H1 (cell line): ENCODE measurements around the gene WDR11. TPM values are rescaled to one million over a fixed set of nuclear protein-coding genes. Genes with fewer than 3 reads are reported as not detected.

ENCODE experiments used
- CTCF ChIA-PET: fragments of 300-600 bp; sonication (Branson Sonifier 250); formaldehyde crosslinking; loops from one replicate; lab custom pipeline; 2021; ENCODE audit not compliant: partially characterized antibody; lab: Charles Lee
- POLR2A ChIA-PET: fragments of 300-600 bp; sonication (Branson Sonifier 250); formaldehyde crosslinking; loops from one replicate; lab custom pipeline; 2021; ENCODE audit warnings: inconsistent platforms; ENCODE audit not compliant: partially characterized antibody; lab: Charles Lee
- DNase-seq, 2 experiments: peaks; one replicate each; pipeline versions ENCODE4 v3.0.0 to v3.0.0-alpha.2; 2010 to 2022; ENCODE audit warnings: low spot score in 2 of 2, low read depth in 1 of 2, mixed read lengths in 1 of 2
- FAIRE-seq: peaks from 2 replicates; lab custom pipeline; 2011; peaks lifted over from hg19 to GRCh38; lab: Jason Lieb, UNC
- H2AFZ ChIP-seq: 2 replicates; pipeline ENCODE4 v1.8.1; 2012; ENCODE audit warnings: low read length, inconsistent platforms
- H2AK5ac ChIP-seq: 2 replicates; pipeline ENCODE4 v1.6.1; 2013; ENCODE audit warnings: low read depth, low read length
- H2BK120ac ChIP-seq: replicated peaks from 2 replicates; pipeline ENCODE3; 2013; ENCODE audit warnings: low read depth, low read length, inconsistent platforms
- H2BK12ac ChIP-seq: 2 replicates; pipeline ENCODE4 v1.6.1; 2013; ENCODE audit warnings: low read depth, low read length
- H2BK15ac ChIP-seq: 2 replicates; pipeline ENCODE4 v1.6.1; 2013; ENCODE audit warnings: low read length
- H2BK20ac ChIP-seq: 2 replicates; pipeline ENCODE4 v1.6.1; 2013; ENCODE audit warnings: low read length
- H2BK5ac ChIP-seq: 2 replicates; pipeline ENCODE4 v1.6.1; 2013; ENCODE audit warnings: low read depth, low read length
- H3K14ac ChIP-seq: 2 replicates; pipeline ENCODE4 v1.6.1; 2013; ENCODE audit warnings: inconsistent platforms; ENCODE audit not compliant: insufficient read length
- H3K18ac ChIP-seq: 2 replicates; pipeline ENCODE4 v1.6.1; 2013; ENCODE audit warnings: low read length; ENCODE audit errors: extremely low read depth
- H3K23ac ChIP-seq: 2 replicates; pipeline ENCODE4 v1.6.1; 2013; ENCODE audit warnings: inconsistent platforms; ENCODE audit not compliant: insufficient read length
- H3K23me2 ChIP-seq: 2 replicates; pipeline ENCODE4 v1.6.1; 2013; ENCODE audit warnings: low read depth, low read length
- H3K27ac ChIP-seq: 2 replicates; pipeline ENCODE4 v1.6.1; 2011; ENCODE audit warnings: low read depth, low read length, inconsistent platforms
- H3K27me3 ChIP-seq, 4 experiments: replicated peaks in 1 of 4; 1 replicate in 1 of 4; 2 replicates in 3 of 4; pipeline versions ENCODE4 v1.6.1 to v1.8.1; 2011 to 2013; ENCODE audit warnings: low read length in 3 of 4, mild to moderate bottlenecking in 3 of 4, inconsistent platforms in 2 of 4, mixed read lengths in 2 of 4, moderate library complexity in 1 of 4; ENCODE audit not compliant: control insufficient read depth in 3 of 4, insufficient read depth in 3 of 4; ENCODE audit errors: extremely low read depth in 1 of 4
- H3K36me3 ChIP-seq, 4 experiments: 2 replicates each; pipeline versions ENCODE4 v1.6.1 to v1.8.1; 2011 to 2013; ENCODE audit warnings: mild to moderate bottlenecking in 4 of 4, low read length in 3 of 4, moderate library complexity in 2 of 4, control low read depth in 1 of 4, inconsistent platforms in 1 of 4; ENCODE audit not compliant: insufficient read depth in 4 of 4, control insufficient read depth in 2 of 4
- H3K4ac ChIP-seq: replicated peaks from 2 replicates; pipeline ENCODE3; 2013; ENCODE audit warnings: low read length, low read depth, mixed read lengths, inconsistent platforms; ENCODE audit not compliant: insufficient read length
- H3K4me1 ChIP-seq, 4 experiments: replicated peaks in 1 of 4; 1 replicate in 1 of 4; 2 replicates in 3 of 4; pipeline versions ENCODE4 v1.6.1 to v1.8.1; 2011 to 2013; ENCODE audit warnings: low read length in 3 of 4, inconsistent platforms in 2 of 4, mixed read lengths in 1 of 4; ENCODE audit not compliant: insufficient read depth in 4 of 4, control insufficient read depth in 3 of 4
- H3K4me2 ChIP-seq, 2 experiments: 2 replicates each; pipeline versions ENCODE4 v1.6.1 to v1.8.1; 2011 to 2013; ENCODE audit warnings: low read depth in 2 of 2, low read length in 2 of 2, control low read depth in 1 of 2, inconsistent platforms in 1 of 2, mild to moderate bottlenecking in 1 of 2; ENCODE audit not compliant: insufficient read depth in 1 of 2
- H3K4me3 ChIP-seq, 4 experiments: fragments of 200-600, 300-600 bp in 1 of 4; sonication (generic), shearing (Covaris generic), sonication (Bioruptor Twin) in 1 of 4; 2 replicates each; pipeline versions ENCODE4 v1.5.1 to v1.8.1; 2011 to 2016; ENCODE audit warnings: low read length in 4 of 4, low read depth in 3 of 4, control low read depth in 2 of 4, inconsistent platforms in 2 of 4, mild to moderate bottlenecking in 2 of 4, mixed read lengths in 1 of 4, moderate library complexity in 1 of 4; ENCODE audit not compliant: insufficient read depth in 2 of 4; ENCODE audit errors: extremely low read depth in 1 of 4
- H3K56ac ChIP-seq: replicated peaks from 2 replicates; pipeline ENCODE3; 2013; ENCODE audit warnings: low read depth, mild to moderate bottlenecking, mixed read lengths, low read length, inconsistent platforms; ENCODE audit not compliant: insufficient read length
- H3K79me1 ChIP-seq: 2 replicates; pipeline ENCODE4 v1.6.1; 2013; ENCODE audit warnings: low read depth, low read length, control low read depth
- H3K79me2 ChIP-seq, 2 experiments: 2 replicates each; pipeline versions ENCODE4 v1.6.1 to v1.8.1; 2012 to 2013; ENCODE audit warnings: low read length in 2 of 2, mild to moderate bottlenecking in 2 of 2, inconsistent platforms in 1 of 2; ENCODE audit not compliant: insufficient read depth in 2 of 2, control insufficient read depth in 1 of 2
- H3K9ac ChIP-seq, 4 experiments: replicated peaks in 1 of 4; 1 replicate in 1 of 4; 2 replicates in 3 of 4; pipeline versions ENCODE4 v1.6.1 to v1.8.1; 2011 to 2013; ENCODE audit warnings: low read depth in 3 of 4, low read length in 3 of 4, control low read depth in 2 of 4, mild to moderate bottlenecking in 2 of 4, moderate library complexity in 2 of 4, inconsistent platforms in 1 of 4; ENCODE audit errors: extremely low read depth in 1 of 4
- H3K9me3 ChIP-seq, 2 experiments: 2 replicates each; pipeline versions ENCODE4 v1.6.1 to v1.8.1; 2012 to 2013; ENCODE audit warnings: mild to moderate bottlenecking in 2 of 2, moderate library complexity in 2 of 2, control low read depth in 1 of 2, inconsistent platforms in 1 of 2, low read depth in 1 of 2, low read length in 1 of 2, mixed read lengths in 1 of 2; ENCODE audit not compliant: insufficient read depth in 2 of 2
- H4K20me1 ChIP-seq, 2 experiments: replicated peaks in 1 of 2; 2 replicates each; pipeline versions ENCODE3 to v1.8.1; 2011 to 2013; ENCODE audit warnings: inconsistent platforms in 2 of 2, low read length in 2 of 2, mild to moderate bottlenecking in 1 of 2; ENCODE audit not compliant: insufficient read depth in 2 of 2, control insufficient read depth in 1 of 2
- H4K5ac ChIP-seq: 2 replicates; pipeline ENCODE4 v1.6.1; 2013; ENCODE audit warnings: low read length, low read depth, mixed read lengths, inconsistent platforms; ENCODE audit not compliant: insufficient read length
- H4K8ac ChIP-seq: 2 replicates; pipeline ENCODE4 v1.8.0; 2013; ENCODE audit warnings: mild to moderate bottlenecking, moderate library complexity, low read length, inconsistent platforms; ENCODE audit not compliant: insufficient read depth; ENCODE audit errors: extremely low read depth
- H4K91ac ChIP-seq: replicated peaks from 2 replicates; pipeline ENCODE3; 2013; ENCODE audit warnings: low read length, mixed read lengths, inconsistent platforms; ENCODE audit not compliant: insufficient read length
- BCL11A ChIP-seq, 2 experiments: IDR thresholded peaks; one replicate each; pipeline ENCODE4 v1.6.1; 2011; ENCODE audit warnings: low read depth in 2 of 2, low read length in 2 of 2, mild to moderate bottlenecking in 2 of 2
- CHD1 ChIP-seq: IDR thresholded peaks from 2 replicates; pipeline ENCODE4 v1.6.1; 2012; ENCODE audit warnings: low read depth, low read length, improper control_type of control experiment
- EZH2 ChIP-seq: fragments of 200-600 bp; sonication (generic); IDR thresholded peaks from 2 replicates; pipeline ENCODE4 v1.7.1; 2012; ENCODE audit warnings: low read depth, mild to moderate bottlenecking, moderate library complexity, low read length, inconsistent platforms; ENCODE audit not compliant: severe bottlenecking
- FOSL1 ChIP-seq: IDR thresholded peaks from 2 replicates; pipeline ENCODE4 v1.6.1; 2011; ENCODE audit warnings: mild to moderate bottlenecking, low read depth, low read length, moderate library complexity; ENCODE audit not compliant: insufficient read depth
- HDAC6 ChIP-seq: IDR thresholded peaks from one replicate; pipeline ENCODE4 v1.7.1; 2012; ENCODE audit warnings: low read depth, mild to moderate bottlenecking, inconsistent platforms, low read length, moderate library complexity
- POU5F1 ChIP-seq: IDR thresholded peaks from 2 replicates; pipeline ENCODE4 v1.6.1; 2011; ENCODE audit warnings: low read depth, mild to moderate bottlenecking, low read length, moderate library complexity
- RAD21 ChIP-seq, 2 experiments: IDR thresholded peaks in 1 of 2; conservative IDR thresholded peaks in 1 of 2; 2 replicates each; pipeline ENCODE4 v1.6.1; 2011; ENCODE audit warnings: low read depth in 2 of 2, low read length in 2 of 2, improper control_type of control experiment in 1 of 2, inconsistent platforms in 1 of 2, mild to moderate bottlenecking in 1 of 2, moderate library complexity in 1 of 2
- RFX5 ChIP-seq: IDR thresholded peaks from 2 replicates; pipeline ENCODE4 v1.6.1; 2011; ENCODE audit warnings: low read depth, low read length, improper control_type of control experiment, borderline replicate concordance
- SP1 ChIP-seq: IDR thresholded peaks from 2 replicates; pipeline ENCODE4 v1.6.1; 2011; ENCODE audit warnings: low read depth, low read length
- TAF1 ChIP-seq: IDR thresholded peaks from 2 replicates; pipeline ENCODE4 v1.6.1; 2011; ENCODE audit warnings: mild to moderate bottlenecking, low read depth, low read length
- TAF7 ChIP-seq: optimal IDR thresholded peaks from 2 replicates; pipeline ENCODE3; 2011; ENCODE audit warnings: low read depth, mild to moderate bottlenecking, inconsistent platforms, low read length, moderate library complexity, borderline replicate concordance
- WGBS, 2 experiments: shearing (Covaris generic) in 1 of 2; methylation state at CpG; one replicate each; pipeline versions ENCODE4 v1.1.6 to v1.1.7; 2013 to 2015; ENCODE audit warnings: low lambda C conversion rate in 2 of 2, mixed read lengths in 2 of 2, inconsistent platforms in 1 of 2, low coverage in 1 of 2, missing lambda C conversion rate in 1 of 2; ENCODE audit not compliant: insufficient replicate concordance in 2 of 2, insufficient coverage in 1 of 2, insufficient read length in 1 of 2; ENCODE audit errors: extremely low coverage in 1 of 2, missing lambda C conversion rate in 1 of 2; 5-methylcytosine and 5-hydroxymethylcytosine counted together
- polyA plus RNA-seq, 7 experiments: library from polyadenylated mRNA; depleted of rRNA in 3 of 7; stranded (reverse) in 5 of 7; unstranded in 2 of 7; fragments of >200 nt in 5 of 7; fragments of 200-250 nt in 2 of 7; gene quantifications; 1 replicate in 5 of 7; 2 replicates in 1 of 7; 4 replicates in 1 of 7; pipeline versions ENCODE4 v1.2.1 to v1.2.3, GENCODE V29; 2011 to 2013; ENCODE audit warnings: missing spikeins in 2 of 7, mixed read lengths in 2 of 7
- total RNA-seq: library from RNA; stranded (reverse); fragmentation: NEBNext Ultra II Directional; extraction: Animal tissue kit (Norgen Biotek cat#: 25700); gene quantifications from 2 replicates; pipeline ENCODE4 v1.2.1, GENCODE V29; 2021

The WDR11 gene
- total and polyA plus RNA-seq, 2 of the 8 experiments (the other 6 are each of a cell fraction or from before 2014, with no cell fraction given), result 39.7 to 41.9 TPM

DNA sequence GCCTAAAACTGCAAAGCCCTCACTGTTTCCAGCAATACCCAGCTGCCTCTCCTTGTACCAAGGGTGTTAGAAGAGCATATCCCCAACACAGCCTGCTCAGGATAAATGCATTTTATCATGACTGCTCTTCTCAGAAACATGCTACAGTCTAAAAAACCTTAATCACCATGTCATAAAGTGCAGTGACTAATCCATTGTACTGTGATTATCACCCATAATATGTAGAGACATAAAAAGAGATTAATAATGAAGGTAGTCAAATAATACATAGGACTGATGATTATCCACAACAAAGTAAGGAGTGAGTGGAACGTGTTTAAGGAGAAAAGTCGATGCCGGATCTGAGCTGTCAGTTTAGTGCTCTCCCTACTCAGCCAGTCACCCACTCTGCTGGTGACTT, 12.2 kb upstream of the WDR11 start:
- no peak overlapping the region for H3K4me3 ChIP-seq
- H3K4ac ChIP-seq, result no peak overlapping the region
- no peaks in the 10 kb centered on the region for H3K23me2 ChIP-seq
- no peak overlapping the region for H3K14ac ChIP-seq
- no peak overlapping the region for H2BK20ac ChIP-seq
- H3K9ac ChIP-seq, result peak overlapping the region in 1 of 4 experiments; percentile 34; a peak in 1 of 7 replicates
- no peak overlapping the region for H3K56ac ChIP-seq
- H2BK120ac ChIP-seq, result no peak overlapping the region
- ChIA-PET CTCF (interaction anchor here (0.6 to 5.3 kb wide), 2 partner anchors 15 to 33 kb away, joined by 3 to 34 read pairs; no protein-coding TSS in a partner anchor), POLR2A (no interaction called here)
- WGBS, 2 experiments, result 90% methylated on average over 3 of the region's 3 CpGs; no CpG with 5 or more reads in 1 of the 2 experiments
- no peak for FAIRE-seq
- no peak overlapping the region for H2AFZ ChIP-seq
- no peaks in the 10 kb centered on the region for H3K27me3 ChIP-seq
- no peak overlapping the region for H3K4me2 ChIP-seq
- H3K9me3 ChIP-seq, result no peaks in the 10 kb centered on the region
- TF ChIP-seq BCL11A (IDR thresholded peaks at IDR 0.05; ENCODE audit: low read depth in 2 of 2, low read length in 2 of 2), result no peak
- no peak for TF ChIP-seq HDAC6
- no peak for TF ChIP-seq FOSL1
- TF ChIP-seq RAD21 (IDR thresholded peaks at IDR 0.05 in 1 of 2, conservative IDR thresholded peaks at IDR 0.05 in 1 of 2; ENCODE audit: low read depth in 2 of 2, low read length in 2 of 2), result no peak
- TF ChIP-seq EZH2, result no peak
- TF ChIP-seq RFX5, result no peak
- no peak for TF ChIP-seq TAF1
- TF ChIP-seq CHD1, result no peak
- no peak for TF ChIP-seq POU5F1
- TF ChIP-seq SP1, result no peak
- no peak for TF ChIP-seq TAF7
- H4K20me1 ChIP-seq, result no peaks in the 10 kb centered on the region
- DNase-seq, result no peak
- H3K79me2 ChIP-seq, result no peaks in the 10 kb centered on the region
- no peak overlapping the region for H2BK5ac ChIP-seq
- no peak overlapping the region for H4K8ac ChIP-seq
- H2AK5ac ChIP-seq, result no peak overlapping the region
- H3K4me1 ChIP-seq, result peaks cover 0 to 5% (median 0%) of the 10 kb centered on the region in 4 experiments; a peak in 2 of 7 replicates
- H3K36me3 ChIP-seq, result no peaks in the 10 kb centered on the region
- no peaks in the 10 kb centered on the region for H3K79me1 ChIP-seq
- no peak overlapping the region for H4K5ac ChIP-seq
- H4K91ac ChIP-seq, result no peak overlapping the region
- no peak overlapping the region for H3K23ac ChIP-seq
- no peak overlapping the region for H3K27ac ChIP-seq
- H2BK12ac ChIP-seq, result no peak overlapping the region
- H2BK15ac ChIP-seq, result no peak overlapping the region
- H3K18ac ChIP-seq, result no peak overlapping the region
